Nephron (organoid): ENCODE results near the gene TIMM22.

Experiments
- H3K27ac Mint-ChIP-seq, 3 experiments: 2 replicates each; pipeline ENCODE4 v1.8.0; 2020; ENCODE audit warnings: mixed read lengths in 3 of 3, mild to moderate bottlenecking in 2 of 3, moderate library complexity in 1 of 3
- H3K27me3 Mint-ChIP-seq: 2 replicates; pipeline ENCODE4 v1.8.0; 2021; ENCODE audit warnings: low read depth, mild to moderate bottlenecking, moderate library complexity, mixed read lengths
- H3K36me3 Mint-ChIP-seq: 2 replicates; pipeline ENCODE4 v1.8.0; 2020; ENCODE audit warnings: low read depth, mixed read lengths
- H3K4me1 Mint-ChIP-seq: 2 replicates; pipeline ENCODE4 v1.8.0; 2020; ENCODE audit warnings: mixed read lengths
- H3K4me3 Mint-ChIP-seq, 3 experiments: 2 replicates each; pipeline ENCODE4 v1.8.0; 2020; ENCODE audit warnings: mild to moderate bottlenecking in 3 of 3, mixed read lengths in 3 of 3, moderate library complexity in 2 of 3
- H3K9me3 Mint-ChIP-seq: 2 replicates; pipeline ENCODE4 v1.8.0; 2020; ENCODE audit warnings: mixed read lengths
- CTCF ChIP-seq, 3 experiments: fragments of 200-600 bp; sonication (generic); IDR thresholded peaks; one replicate each; pipeline ENCODE4 v1.5.0; 2021; ENCODE audit warnings: antibody characterized with exemption in 3 of 3; ENCODE audit not compliant: unreplicated experiment in 3 of 3

The TIMM22 gene

GRCh38 chr17:1012823-1013728 lies 16.1 kb downstream of the TIMM22 start:
- TF ChIP-seq CTCF (IDR thresholded peaks at IDR 0.05; ENCODE audit: unreplicated experiment in 3 of 3), result no peak
- peaks cover 1% of the 10 kb centered on the region for H3K36me3 Mint-ChIP-seq
- no peaks in the 10 kb centered on the region for H3K27me3 Mint-ChIP-seq
- H3K4me3 Mint-ChIP-seq, result no peak overlapping the region
- no peak overlapping the region for H3K27ac Mint-ChIP-seq
- no peaks in the 10 kb centered on the region for H3K4me1 Mint-ChIP-seq
- H3K9me3 Mint-ChIP-seq, result no peaks in the 10 kb centered on the region

- H3K27ac Mint-ChIP-seq, result no peak overlapping the region
- no peak for TF ChIP-seq CTCF (IDR thresholded peaks at IDR 0.05; ENCODE audit: unreplicated experiment in 3 of 3)
- H3K27me3 Mint-ChIP-seq, result no peaks in the 10 kb centered on the region
- no peaks in the 10 kb centered on the region for H3K36me3 Mint-ChIP-seq
- H3K9me3 Mint-ChIP-seq, result no peaks in the 10 kb centered on the region
- no peaks in the 10 kb centered on the region for H3K4me1 Mint-ChIP-seq
- H3K4me3 Mint-ChIP-seq, result no peak overlapping the region
Observed at GRCh38 chr17:1013729-1014090, 16.8 kb downstream of the TIMM22 start.

- Mint-ChIP-seq H3K4me1 (peaks cover 8% of the 10 kb centered on the region), H3K27me3 (no peaks in the 10 kb centered on the region), H3K36me3 (no peaks in the 10 kb centered on the region), H3K9me3 (no peaks in the 10 kb centered on the region), H3K27ac (no peak overlapping the region), H3K4me3 (no peak overlapping the region)
- no peak for TF ChIP-seq CTCF (IDR thresholded peaks at IDR 0.05; ENCODE audit: unreplicated experiment in 3 of 3)
Observed at GRCh38 chr17:1018547-1018946, 21.6 kb downstream of the TIMM22 start.

GRCh38 chr17:1019451-1019850 lies 22.5 kb downstream of the TIMM22 start:
- no peak overlapping the region for H3K4me3 Mint-ChIP-seq
- TF ChIP-seq CTCF (IDR thresholded peaks at IDR 0.05; ENCODE audit: unreplicated experiment in 3 of 3), result no peak
- no peaks in the 10 kb centered on the region for H3K27me3 Mint-ChIP-seq
- no peaks in the 10 kb centered on the region for H3K36me3 Mint-ChIP-seq
- peaks cover 8% of the 10 kb centered on the region for H3K4me1 Mint-ChIP-seq
- H3K9me3 Mint-ChIP-seq, result no peaks in the 10 kb centered on the region
- peak overlapping the region in 1 of 3 experiments; percentile 38 for H3K27ac Mint-ChIP-seq

GRCh38 chr17:1021147-1021546 lies 24.2 kb downstream of the TIMM22 start:
- no peak for TF ChIP-seq CTCF (IDR thresholded peaks at IDR 0.05; ENCODE audit: unreplicated experiment in 3 of 3)
- H3K27ac Mint-ChIP-seq, result no peak overlapping the region
- H3K36me3 Mint-ChIP-seq, result peaks cover 8% of the 10 kb centered on the region
- H3K27me3 Mint-ChIP-seq, result no peaks in the 10 kb centered on the region
- H3K9me3 Mint-ChIP-seq, result no peaks in the 10 kb centered on the region
- no peak overlapping the region for H3K4me3 Mint-ChIP-seq
- H3K4me1 Mint-ChIP-seq, result peaks cover 16% of the 10 kb centered on the region
